Choroid plexus epithelial cell (primary cell): ENCODE results near the gene BFSP2.

ENCODE experiments used
- DNase-seq: peaks from one replicate; pipeline ENCODE4 v3.0.0-alpha.2; 2010; ENCODE audit warnings: low read depth
- H3K4me3 ChIP-seq: 2 replicates; pipeline ENCODE4 v1.5.1; 2011; ENCODE audit warnings: low read depth, mild to moderate bottlenecking, control low read depth, low read length, moderate library complexity
- TF ChIP-seq, protein P1 (sequence below): conservative IDR thresholded peaks from 2 replicates; pipeline ENCODE4 v1.5.1; 2011; ENCODE audit warnings: low read depth, mild to moderate bottlenecking, control low read depth, inconsistent platforms, low read length, moderate library complexity

BFSP2 gene

DNA sequence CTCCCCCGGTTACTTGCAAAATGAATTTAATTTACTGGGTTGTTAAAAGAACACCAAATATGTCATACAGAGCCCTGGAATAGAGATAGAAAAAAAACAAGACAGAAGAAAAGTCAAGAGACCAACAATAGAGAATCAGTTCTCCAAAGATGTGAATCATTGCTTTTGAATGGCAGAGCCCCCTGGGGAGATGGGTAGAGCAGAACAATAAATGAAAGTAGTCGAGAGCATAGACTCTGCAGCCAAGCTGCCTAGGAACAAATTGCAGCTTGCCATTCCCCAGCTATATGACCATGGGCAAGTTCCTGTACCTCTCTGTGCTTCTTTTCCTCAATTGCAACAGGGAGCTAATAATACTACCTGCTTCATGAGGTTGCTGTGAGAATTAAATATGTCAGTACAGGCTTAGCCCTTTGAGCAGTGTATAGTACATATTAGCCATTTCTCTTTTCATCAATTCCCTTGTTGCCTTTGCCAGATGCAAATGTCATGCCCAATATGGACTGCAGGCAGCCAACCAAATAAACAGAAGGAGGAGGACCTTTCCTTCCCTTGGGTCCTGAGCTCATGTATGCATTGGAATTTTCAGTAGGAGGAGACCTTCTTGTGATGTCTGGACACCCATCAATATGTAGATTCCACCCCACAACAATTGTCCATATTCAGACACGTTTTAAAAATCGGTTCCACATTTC, 25.0 kb upstream of the BFSP2 start:
- DNase-seq, result peak; percentile 5
- H3K4me3 ChIP-seq, result no peak overlapping the region

DNA sequence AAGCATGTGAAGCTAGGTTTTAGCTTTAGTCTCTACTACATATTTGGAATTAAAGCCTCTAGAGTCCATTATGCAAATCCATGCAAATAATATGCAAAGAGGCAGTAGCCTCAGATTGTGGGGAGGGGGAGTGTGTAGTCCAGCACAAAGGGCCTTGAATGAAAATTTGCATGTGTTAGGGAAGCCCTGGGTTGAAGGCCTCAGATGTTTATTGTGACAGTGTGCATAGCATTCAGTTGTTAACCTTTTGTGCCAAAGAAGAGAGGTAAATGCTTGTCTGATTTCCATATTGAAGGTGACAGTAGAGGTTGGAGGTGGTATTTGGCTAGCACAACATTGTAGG, 24.5 kb upstream of the BFSP2 start:
- TF ChIP-seq, protein P1, sequence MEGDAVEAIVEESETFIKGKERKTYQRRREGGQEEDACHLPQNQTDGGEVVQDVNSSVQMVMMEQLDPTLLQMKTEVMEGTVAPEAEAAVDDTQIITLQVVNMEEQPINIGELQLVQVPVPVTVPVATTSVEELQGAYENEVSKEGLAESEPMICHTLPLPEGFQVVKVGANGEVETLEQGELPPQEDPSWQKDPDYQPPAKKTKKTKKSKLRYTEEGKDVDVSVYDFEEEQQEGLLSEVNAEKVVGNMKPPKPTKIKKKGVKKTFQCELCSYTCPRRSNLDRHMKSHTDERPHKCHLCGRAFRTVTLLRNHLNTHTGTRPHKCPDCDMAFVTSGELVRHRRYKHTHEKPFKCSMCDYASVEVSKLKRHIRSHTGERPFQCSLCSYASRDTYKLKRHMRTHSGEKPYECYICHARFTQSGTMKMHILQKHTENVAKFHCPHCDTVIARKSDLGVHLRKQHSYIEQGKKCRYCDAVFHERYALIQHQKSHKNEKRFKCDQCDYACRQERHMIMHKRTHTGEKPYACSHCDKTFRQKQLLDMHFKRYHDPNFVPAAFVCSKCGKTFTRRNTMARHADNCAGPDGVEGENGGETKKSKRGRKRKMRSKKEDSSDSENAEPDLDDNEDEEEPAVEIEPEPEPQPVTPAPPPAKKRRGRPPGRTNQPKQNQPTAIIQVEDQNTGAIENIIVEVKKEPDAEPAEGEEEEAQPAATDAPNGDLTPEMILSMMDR, result no peak
- no peak overlapping the region for H3K4me3 ChIP-seq
- no peak for DNase-seq

More for the DNA sequence above, 25.0 kb upstream of the BFSP2 start:
- TF ChIP-seq, protein P1, result no peak

DNA sequence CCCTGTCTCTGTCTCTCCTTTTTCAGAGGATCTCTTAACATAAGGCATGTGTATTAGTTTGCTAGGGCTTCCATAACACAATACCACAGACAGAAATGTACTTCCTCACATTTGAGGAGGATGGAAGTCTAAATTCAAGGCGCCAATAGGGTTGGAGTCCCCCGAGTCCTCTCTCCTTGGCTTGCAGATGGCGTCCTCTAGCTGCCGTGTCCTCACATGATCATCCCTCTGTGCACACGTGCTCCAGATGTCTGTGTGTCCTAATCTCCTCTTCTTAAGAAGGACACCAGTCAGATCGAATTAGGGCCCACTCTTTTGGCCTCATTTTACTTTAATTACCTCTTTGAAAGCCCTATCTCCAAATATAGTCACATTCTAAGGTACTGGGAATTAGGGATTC, 23.0 kb upstream of the BFSP2 start:
- TF ChIP-seq, protein P1, result no peak
- DNase-seq, result no peak
- no peak overlapping the region for H3K4me3 ChIP-seq

DNA sequence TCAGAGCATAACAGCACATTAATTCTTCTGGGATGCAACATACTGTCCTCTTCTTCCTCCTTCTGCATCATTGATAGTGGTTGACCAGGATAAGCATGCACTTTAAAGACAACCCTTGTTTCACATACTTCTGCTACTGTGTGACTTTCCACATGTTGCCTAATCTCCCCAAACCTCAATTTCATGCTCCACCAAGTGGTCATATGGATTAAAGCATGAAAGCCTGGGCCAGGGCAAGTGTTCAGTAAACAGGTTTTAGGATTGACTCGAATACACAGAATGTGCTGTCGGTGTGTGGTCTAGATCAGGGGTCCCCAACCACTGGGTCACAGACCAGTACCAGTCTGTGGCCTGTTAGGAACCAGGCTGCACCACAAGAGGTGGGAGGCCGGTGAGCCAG, 22.5 kb upstream of the BFSP2 start:
- H3K4me3 ChIP-seq, result no peak overlapping the region
- TF ChIP-seq, protein P1, result peak; percentile 75
- peak; percentile 82 for DNase-seq

DNA sequence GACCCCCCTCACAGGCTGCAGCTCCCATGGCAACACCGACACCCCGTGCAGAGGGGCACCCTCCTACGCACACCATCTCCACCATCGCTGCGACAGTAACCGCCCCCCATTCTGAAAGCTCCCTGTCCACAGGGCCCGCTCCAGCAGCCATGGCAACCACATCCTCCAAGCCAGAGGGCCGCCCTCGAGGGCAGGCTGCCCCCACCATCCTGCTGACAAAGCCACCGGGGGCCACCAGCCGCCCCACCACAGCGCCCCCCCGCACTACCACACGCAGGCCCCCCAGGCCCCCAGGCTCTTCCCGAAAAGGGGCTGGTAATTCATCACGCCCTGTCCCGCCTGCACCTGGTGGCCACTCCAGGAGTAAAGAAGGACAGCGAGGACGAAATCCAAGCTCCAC, 19.9 kb upstream of the BFSP2 start:
- TF ChIP-seq, protein P1, result no peak
- no peak for DNase-seq
- no peak overlapping the region for H3K4me3 ChIP-seq

DNA sequence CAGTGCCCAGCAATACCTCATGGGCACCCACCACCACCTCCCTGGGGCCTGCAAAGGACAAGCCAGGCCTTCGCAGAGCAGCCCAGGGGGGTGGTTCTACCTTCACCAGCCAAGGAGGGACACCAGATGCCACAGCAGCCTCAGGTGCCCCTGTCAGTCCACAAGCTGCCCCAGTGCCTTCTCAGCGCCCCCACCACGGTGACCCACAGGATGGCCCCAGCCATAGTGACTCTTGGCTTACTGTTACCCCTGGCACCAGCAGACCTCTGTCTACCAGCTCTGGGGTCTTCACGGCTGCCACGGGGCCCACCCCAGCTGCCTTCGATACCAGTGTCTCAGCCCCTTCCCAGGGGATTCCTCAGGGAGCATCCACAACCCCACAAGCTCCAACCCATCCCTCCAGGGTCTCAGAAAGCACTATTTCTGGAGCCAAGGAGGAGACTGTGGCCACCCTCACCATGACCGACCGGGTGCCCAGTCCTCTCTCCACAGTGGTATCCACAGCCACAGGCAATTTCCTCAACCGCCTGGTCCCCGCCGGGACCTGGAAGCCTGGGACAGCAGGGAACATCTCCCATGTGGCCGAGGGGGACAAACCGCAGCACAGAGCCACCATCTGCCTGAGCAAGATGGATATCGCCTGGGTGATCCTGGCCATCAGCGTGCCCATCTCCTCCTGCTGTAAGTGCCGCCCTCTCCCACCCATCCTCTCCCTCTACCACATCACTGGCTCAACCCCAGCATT, 19.2 kb upstream of the BFSP2 start:
- no peak for DNase-seq
- no peak overlapping the region for H3K4me3 ChIP-seq
- TF ChIP-seq, protein P1, result no peak
